Right lung (tissue), 5 donors: ENCODE measurements around the gene ARG2. TPM values are rescaled to one million over a fixed set of nuclear protein-coding genes. Genes with fewer than 3 reads are reported as not detected.
"Not testable (repeated sequence)": the region's sequence is repeated elsewhere in the genome, so short reads cannot be mapped to it uniquely, and the experiment has no call there.

ENCODE experiments used
- DNase-seq, 2 donors: peaks; one replicate each; pipeline ENCODE4 v3.0.0-alpha.2; 2013
- polyA plus RNA-seq, 5 donors: library from polyadenylated mRNA; unstranded; fragments of 120-200 nt; gene quantifications; one replicate each; pipeline versions ENCODE4 v1.2.1 to v1.2.3, GENCODE V29; 2013; ENCODE audit warnings: inconsistent platforms in 1 of 5, low replicate concordance in 1 of 5; ENCODE audit not compliant: insufficient read length in 5 of 5, insufficient read depth in 1 of 5

ARG2 gene
- polyA plus RNA-seq, 5 donors, result 1.7 to 3.4 (median 2.1) TPM

- DNase-seq, result peak; percentile 27
These were observed 35.7 kb upstream of the ARG2 start for GRCh38 chr14:67583711-67584644.

GRCh38 chr14:67584978-67585377, 34.7 kb upstream of the ARG2 start:
- DNase-seq, result no peak

- DNase-seq, result no peak
These were observed 33.4 kb upstream of the ARG2 start for GRCh38 chr14:67586369-67586768.

- DNase-seq, result no peak
These were observed 30.4 kb upstream of the ARG2 start for GRCh38 chr14:67589204-67589770.

- DNase-seq, result not testable (repeated sequence)
These were observed 26.1 kb upstream of the ARG2 start for GRCh38 chr14:67593650-67594049.

- no peak for DNase-seq
These were observed 24.3 kb upstream of the ARG2 start for GRCh38 chr14:67595392-67595791.

GRCh38 chr14:67599698-67600561, 19.8 kb upstream of the ARG2 start, which contains the start of gene PIGH:
Gene PIGH (minus strand): TSS chr14:67600268. CDS start chr14:67600203, 65 bp downstream.
- peak; percentile 86 to 87 for DNase-seq

GRCh38 chr14:67600562-67600974, 19.2 kb upstream of the ARG2 start:
- not testable (repeated sequence) for DNase-seq

- no peak for DNase-seq
These were observed 17.6 kb upstream of the ARG2 start for GRCh38 chr14:67602076-67602475.

GRCh38 chr14:67602995-67603545, 16.6 kb upstream of the ARG2 start:
- DNase-seq, result no peak

- DNase-seq, result no peak
These were observed 12.1 kb upstream of the ARG2 start for GRCh38 chr14:67607646-67608045.

GRCh38 chr14:67609642-67610310, 9.9 kb upstream of the ARG2 start:
- DNase-seq, result no peak

- no peak for DNase-seq
These were observed 9.2 kb upstream of the ARG2 start for GRCh38 chr14:67610491-67610890.

- peak; percentile 43 to 65 for DNase-seq
These were observed 1.1 kb upstream of the ARG2 start for GRCh38 chr14:67618617-67619063.

- DNase-seq, result peak; percentile 4 to 9
These were observed 581 bp downstream of the ARG2 start for GRCh38 chr14:67620217-67620785.

- DNase-seq, result peak; percentile 16 to 27
These were observed 3.0 kb downstream of the ARG2 start for GRCh38 chr14:67622675-67623074.

- peak; percentile 2 to 10 for DNase-seq
These were observed 3.4 kb downstream of the ARG2 start for GRCh38 chr14:67623114-67623513.

GRCh38 chr14:67626131-67626530, 6.4 kb downstream of the ARG2 start:
- DNase-seq, result not testable (repeated sequence)

- DNase-seq, result no peak
These were observed 7.8 kb downstream of the ARG2 start for GRCh38 chr14:67627519-67627918.

- DNase-seq, result no peak
These were observed 10.5 kb downstream of the ARG2 start for GRCh38 chr14:67630186-67630585.

- no peak for DNase-seq
These were observed 11.2 kb downstream of the ARG2 start for GRCh38 chr14:67630938-67631337.
